SK-N-SH treated with all-trans-retinoic acid at 6 μM for 48 hours (cell line): ENCODE data around the gene ALDOA.

ENCODE experiments used
- ARNTL ChIP-seq: fragments of 450-650 bp; formaldehyde crosslinking; IDR thresholded peaks from 2 replicates; pipeline ENCODE4 v1.5.0; 2020; ENCODE audit warnings: low read depth, mild to moderate bottlenecking, moderate library complexity, borderline replicate concordance
- BACH2 ChIP-seq: fragments of 250-450 bp; sonication (Bioruptor Pico); IDR thresholded peaks from 2 replicates; pipeline ENCODE4 v1.9.0; 2021; ENCODE audit warnings: mild to moderate bottlenecking, borderline replicate concordance
- CSDC2 ChIP-seq: fragments of 250-450 bp; sonication (Bioruptor Pico); IDR thresholded peaks from 2 replicates; pipeline ENCODE4 v1.5.0; 2020; ENCODE audit warnings: mild to moderate bottlenecking, moderate library complexity
- CSRNP3 ChIP-seq: fragments of 250-450 bp; sonication (Bioruptor Pico); IDR thresholded peaks from 2 replicates; pipeline ENCODE4 v1.5.1; 2021; ENCODE audit warnings: mild to moderate bottlenecking, moderate library complexity
- ESRRG ChIP-seq: fragments of 250-450 bp; sonication (Bioruptor Pico); IDR thresholded peaks from 2 replicates; pipeline ENCODE4 v1.6.1; 2021; ENCODE audit warnings: mild to moderate bottlenecking
- GLIS3 ChIP-seq: fragments of 250-450 bp; sonication (Bioruptor Pico); IDR thresholded peaks from 2 replicates; pipeline ENCODE4 v1.5.0; 2020; ENCODE audit warnings: mild to moderate bottlenecking, moderate library complexity
- ISL1 ChIP-seq: fragments of 250-450 bp; sonication (Bioruptor Pico); IDR thresholded peaks from 2 replicates; pipeline ENCODE4 v2.1.2; 2022; ENCODE audit warnings: mild to moderate bottlenecking, moderate library complexity
- PATZ1 ChIP-seq: fragments of 250-450 bp; sonication (Bioruptor Pico); IDR thresholded peaks from 2 replicates; pipeline ENCODE4 v1.8.0; 2020; ENCODE audit warnings: mild to moderate bottlenecking, moderate library complexity, borderline replicate concordance
- POU6F1 ChIP-seq: fragments of 250-450 bp; sonication (Bioruptor Pico); IDR thresholded peaks from 2 replicates; pipeline ENCODE4 v1.8.0; 2021; ENCODE audit warnings: low read depth, mild to moderate bottlenecking, moderate library complexity, borderline replicate concordance
- PPARA ChIP-seq: fragments of 250-450 bp; sonication (Bioruptor Pico); IDR thresholded peaks from 2 replicates; pipeline ENCODE4 v1.5.0; 2020; ENCODE audit warnings: mild to moderate bottlenecking, borderline replicate concordance
- RARB ChIP-seq: fragments of 250-450 bp; sonication (Bioruptor Pico); IDR thresholded peaks from 2 replicates; pipeline ENCODE4 v1.8.0; 2021; ENCODE audit warnings: mild to moderate bottlenecking, moderate library complexity
- TOX ChIP-seq: fragments of 250-450 bp; sonication (Bioruptor Pico); IDR thresholded peaks from 2 replicates; pipeline ENCODE4 v1.8.0; 2021; ENCODE audit warnings: mild to moderate bottlenecking, moderate library complexity, borderline replicate concordance
- ZFP30 ChIP-seq: fragments of 450-650 bp; formaldehyde crosslinking; IDR thresholded peaks from 2 replicates; pipeline ENCODE4 v1.5.0; 2022; ENCODE audit warnings: mild to moderate bottlenecking, moderate library complexity
- ZNF8 ChIP-seq: fragments of 450-650 bp; formaldehyde crosslinking; IDR thresholded peaks from 2 replicates; pipeline ENCODE4 v1.5.0; 2020; ENCODE audit warnings: mild to moderate bottlenecking, moderate library complexity

- TF ChIP-seq ZFP30 (no peak), ARNTL (CRISPR knock-in tag) (no peak), POU6F1 (no peak), ESRRG (CRISPR knock-in tag) (no peak), RARB (CRISPR knock-in tag) (no peak), CSDC2 (no peak), PATZ1 (CRISPR knock-in tag) (no peak), ISL1 (CRISPR knock-in tag) (no peak), BACH2 (no peak), PPARA (CRISPR knock-in tag) (no peak), ZNF8 (CRISPR knock-in tag) (no peak), CSRNP3 (CRISPR knock-in tag) (no peak), TOX (no peak), GLIS3 (CRISPR knock-in tag) (no peak)
These were observed 34.1 kb upstream of the ALDOA start for GRCh38 chr16:30031477-30031918.
